Measurements from ENCODE around the gene SPATC1L. TPM values are rescaled to one million over a fixed set of nuclear protein-coding genes. Genes with fewer than 3 reads are reported as not detected.

Gene SPATC1L
- polyA plus RNA-seq, 1 donor from 2014 or later = 20.6 TPM

- Histone ChIP-seq H3K4me3 (ENCODE audit: low read length) (no peak overlapping the region), H3K36me3 (ENCODE audit: insufficient read depth, low read length) (no peaks in the 10 kb centered on the region), H3F3A (ENCODE audit: insufficient read depth, low read length, poor library complexity, severe bottlenecking) (no peaks in the 10 kb centered on the region), H3K4me2 (ENCODE audit: low read length) (no peak overlapping the region), H3K27ac (ENCODE audit: low read length) (no peak overlapping the region), H3K9ac (ENCODE audit: low read length) (no peak overlapping the region), H3K27me3 (ENCODE audit: insufficient read depth, low read depth, low read length) (no peaks in the 10 kb centered on the region), H3K79me2 (replicated peaks; ENCODE audit: insufficient read depth, low read length) (no peaks in the 10 kb centered on the region), H4K20me1 (ENCODE audit: insufficient read depth) (no peaks in the 10 kb centered on the region), H3K9me3 (ENCODE audit: low read length) (no peaks in the 10 kb centered on the region), H2AFZ (ENCODE audit: low read depth, low read length) (no peak overlapping the region), H3K9me2 (ENCODE audit: insufficient read depth, low read length) (no peaks in the 10 kb centered on the region)
- no peak for TF ChIP-seq RAD21 (conservative IDR thresholded peaks at IDR 0.05)
- no peak for TF ChIP-seq REST (IDR thresholded peaks at IDR 0.05; ENCODE audit: borderline replicate concordance)
- TF ChIP-seq EP300 (conservative IDR thresholded peaks at IDR 0.05; ENCODE audit: poor library complexity, severe bottlenecking) = no peak
- TF ChIP-seq MXI1 (conservative IDR thresholded peaks at IDR 0.05; ENCODE audit: poor library complexity, severe bottlenecking) = no peak
- TF ChIP-seq POLR2AphosphoS5 (IDR thresholded peaks at IDR 0.05) = no peak
- no peak for TF ChIP-seq TAF1 (IDR thresholded peaks at IDR 0.05; ENCODE audit: low read depth)
- no peak for TF ChIP-seq EZH2 (IDR thresholded peaks at IDR 0.05; ENCODE audit: borderline replicate concordance, insufficient read depth, low read length, poor library complexity, severe bottlenecking)
Observed at GRCh38 chr21:46187814-46188213, 3.6 kb upstream of the SPATC1L start.

GRCh38 chr21:46187261-46187660, 3.0 kb upstream of the SPATC1L start:
- Histone ChIP-seq H3K9ac (ENCODE audit: low read length) (no peak overlapping the region), H4K20me1 (ENCODE audit: insufficient read depth) (no peaks in the 10 kb centered on the region), H3K4me3 (ENCODE audit: low read length) (no peak overlapping the region), H3K9me2 (ENCODE audit: insufficient read depth, low read length) (no peaks in the 10 kb centered on the region), H3K36me3 (ENCODE audit: insufficient read depth, low read length) (no peaks in the 10 kb centered on the region), H3K9me3 (ENCODE audit: low read length) (no peaks in the 10 kb centered on the region), H3K4me2 (ENCODE audit: low read length) (no peak overlapping the region), H2AFZ (ENCODE audit: low read depth, low read length) (no peak overlapping the region), H3K79me2 (replicated peaks; ENCODE audit: insufficient read depth, low read length) (no peaks in the 10 kb centered on the region), H3F3A (ENCODE audit: insufficient read depth, low read length, poor library complexity, severe bottlenecking) (no peaks in the 10 kb centered on the region), H3K27me3 (ENCODE audit: insufficient read depth, low read depth, low read length) (no peaks in the 10 kb centered on the region), H3K27ac (ENCODE audit: low read length) (no peak overlapping the region)
- no peak for TF ChIP-seq TAF1 (IDR thresholded peaks at IDR 0.05; ENCODE audit: low read depth)

GRCh38 chr21:46185716-46186115, 1.5 kb upstream of the SPATC1L start:
- no peaks in the 10 kb centered on the region for H3K9me2 ChIP-seq (ENCODE audit: insufficient read depth, low read length)
- H4K20me1 ChIP-seq (ENCODE audit: insufficient read depth) = no peaks in the 10 kb centered on the region
- peak overlapping the region; percentile 76 for H2AFZ ChIP-seq (ENCODE audit: low read depth, low read length)
- H3K9ac ChIP-seq (ENCODE audit: low read length) = peak overlapping the region; percentile 94
- H3K27ac ChIP-seq (ENCODE audit: low read length) = peak overlapping the region; percentile 99
- no peaks in the 10 kb centered on the region for H3K27me3 ChIP-seq (ENCODE audit: insufficient read depth, low read depth, low read length)
- peak overlapping the region; percentile 83 for H3K4me3 ChIP-seq (ENCODE audit: low read length)
- H3K79me2 ChIP-seq (replicated peaks; ENCODE audit: insufficient read depth, low read length) = no peaks in the 10 kb centered on the region
- no peaks in the 10 kb centered on the region for H3K9me3 ChIP-seq (ENCODE audit: low read length)
- no peaks in the 10 kb centered on the region for H3F3A ChIP-seq (ENCODE audit: insufficient read depth, low read length, poor library complexity, severe bottlenecking)
- H3K36me3 ChIP-seq (ENCODE audit: insufficient read depth, low read length) = no peaks in the 10 kb centered on the region
- no peak for TF ChIP-seq EZH2 (IDR thresholded peaks at IDR 0.05; ENCODE audit: borderline replicate concordance, insufficient read depth, low read length, poor library complexity, severe bottlenecking)
- TF ChIP-seq POLR2AphosphoS5 (IDR thresholded peaks at IDR 0.05) = no peak
- TF ChIP-seq TAF1 (IDR thresholded peaks at IDR 0.05; ENCODE audit: low read depth) = no peak
- no peak for TF ChIP-seq CTCF (IDR thresholded peaks at IDR 0.05; ENCODE audit: poor library complexity, severe bottlenecking)
- H3K4me2 ChIP-seq (ENCODE audit: low read length) = peak overlapping the region; percentile 91
